HUDEP-2 (cell line): ENCODE results near the gene GMFB.

ENCODE experiments used
- DNase-seq, 76 experiments: peaks; one replicate each; lab custom pipeline; 2025; ENCODE audit not compliant: unreplicated experiment in 76 of 76; lab: John Stamatoyannopoulos, UW

The GMFB gene

GRCh38 chr14:54435500-54435981, 53.2 kb downstream of the GMFB start:
- DNase-seq = peak in 50 of 76 experiments; percentile 4 to 85 (median 48)

- no peak for DNase-seq
These were observed 60.3 kb downstream of the GMFB start for GRCh38 chr14:54428527-54428926.

- no peak for DNase-seq
These were observed 60.9 kb downstream of the GMFB start for GRCh38 chr14:54427871-54428270.

GRCh38 chr14:54425537-54426274, 63.1 kb downstream of the GMFB start:
- DNase-seq = no peak

- DNase-seq = no peak
These were observed 63.7 kb downstream of the GMFB start for GRCh38 chr14:54425068-54425467.
